NCI-H82 (cell line): ENCODE data around the gene EYA2.

Experiments
- DNase-seq: peaks from one replicate; lab custom pipeline; 2025; lab: John Stamatoyannopoulos, UW

Gene EYA2

DNA sequence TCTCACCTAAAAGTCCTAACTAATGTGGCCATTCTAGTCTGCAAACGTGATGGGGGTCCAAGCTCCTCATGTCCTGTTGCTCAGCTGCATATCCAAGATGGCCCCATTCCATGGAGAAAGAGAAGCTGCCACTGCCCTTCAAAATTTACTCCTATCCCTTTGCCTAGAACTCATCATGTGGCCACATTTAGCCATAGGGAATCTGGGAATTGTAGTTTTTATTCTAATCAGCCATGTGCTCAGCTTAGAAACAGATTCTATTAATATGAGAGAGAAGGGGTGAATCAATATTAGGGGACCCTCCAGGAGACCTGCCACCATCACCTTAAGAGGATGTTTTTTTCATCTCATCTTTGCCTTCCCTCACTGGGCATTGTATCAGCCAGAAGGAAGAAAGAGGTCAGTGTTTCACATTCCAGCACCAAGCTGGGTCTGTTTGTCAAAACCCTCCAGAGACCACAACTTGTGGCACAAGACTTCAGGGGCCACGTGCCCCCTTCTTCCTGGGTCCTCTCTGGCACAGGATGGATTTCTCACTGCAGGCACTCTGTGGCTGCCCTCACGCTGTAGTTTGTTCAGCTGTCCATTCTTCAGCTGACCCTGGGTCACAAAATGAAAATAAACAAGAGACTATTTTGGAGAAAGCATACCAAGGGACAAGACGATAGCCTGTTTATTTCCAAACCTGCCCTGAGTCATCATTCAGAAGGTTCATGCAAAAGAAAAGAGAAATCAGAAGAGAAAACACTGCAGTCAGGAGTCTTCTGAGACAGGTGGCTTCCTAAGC is 172.0 kb downstream of the EYA2 start:
- peak; percentile 14 for DNase-seq

GRCh38 chr20:47067776-47068175 is 173.1 kb downstream of the EYA2 start:
- no peak for DNase-seq

- no peak for DNase-seq
These were observed 175.5 kb downstream of the EYA2 start for GRCh38 chr20:47070176-47070575.

DNA sequence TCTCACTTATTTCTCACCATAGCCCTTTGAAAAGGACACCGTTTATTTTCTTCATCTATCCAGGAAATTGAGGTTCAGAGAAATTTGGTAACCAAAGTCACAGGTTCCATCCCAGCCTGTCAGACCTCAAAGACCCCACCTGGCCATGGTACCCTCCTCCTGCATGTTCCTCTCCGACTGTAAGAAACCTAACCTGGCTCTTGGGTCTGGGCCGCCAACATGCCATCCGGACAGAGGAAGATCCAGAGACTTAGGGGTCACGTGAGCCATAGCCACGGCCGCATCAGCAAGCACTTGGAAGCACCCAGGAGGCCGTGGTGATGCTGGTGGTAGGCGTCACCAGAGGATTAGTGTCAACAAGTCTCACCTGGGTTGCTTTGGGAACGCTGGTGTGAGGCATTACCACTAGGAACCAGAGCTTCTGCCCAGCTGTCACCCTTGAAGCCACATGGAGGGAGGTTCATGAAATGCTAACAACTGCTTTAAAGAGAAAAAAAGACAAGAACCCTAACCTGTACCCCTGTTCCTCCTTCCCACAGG is 177.1 kb downstream of the EYA2 start:
- no peak for DNase-seq

GRCh38 chr20:47073766-47074475 is 179.3 kb downstream of the EYA2 start:
- DNase-seq = no peak

DNA sequence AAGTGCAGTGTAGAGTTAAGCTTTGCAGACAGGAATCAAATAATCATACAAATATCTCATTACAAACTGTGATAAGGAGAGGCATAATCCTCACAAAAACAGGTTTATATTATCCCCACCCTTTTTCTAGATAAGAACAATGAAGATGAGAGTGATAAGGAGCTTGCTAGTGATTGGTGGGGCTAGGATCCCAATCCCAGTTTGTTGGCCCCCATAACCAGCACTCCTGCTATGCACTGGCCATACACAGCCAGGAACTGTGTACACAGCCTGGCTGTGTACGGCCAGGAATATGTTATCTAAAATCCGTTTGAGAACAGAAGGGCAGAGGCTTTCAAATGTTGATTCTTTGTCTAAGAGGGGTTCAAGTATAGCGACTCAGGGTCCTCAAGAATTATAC is 180.6 kb downstream of the EYA2 start:
- no peak for DNase-seq

DNA sequence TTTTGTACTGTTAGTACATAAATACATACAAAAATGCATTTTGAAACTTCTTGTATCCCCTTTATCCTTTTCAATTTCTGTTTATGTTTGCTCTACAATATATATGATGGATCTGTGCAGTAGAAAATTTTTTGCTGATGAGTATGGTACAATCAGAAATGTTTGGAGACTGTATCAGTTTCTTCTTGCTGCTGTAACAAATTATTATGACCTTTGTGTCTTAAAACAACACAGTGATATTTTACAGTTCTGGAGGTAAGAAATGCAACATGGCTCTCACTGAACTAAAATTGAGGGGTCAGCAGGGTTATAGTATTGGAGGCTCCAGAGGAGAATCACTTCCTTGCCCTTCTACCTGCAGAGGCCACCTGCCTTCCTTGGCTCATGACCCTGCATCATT is 184.4 kb downstream of the EYA2 start:
- no peak for DNase-seq

- no peak for DNase-seq
These were observed 185.7 kb downstream of the EYA2 start for GRCh38 chr20:47080365-47080764.

DNA sequence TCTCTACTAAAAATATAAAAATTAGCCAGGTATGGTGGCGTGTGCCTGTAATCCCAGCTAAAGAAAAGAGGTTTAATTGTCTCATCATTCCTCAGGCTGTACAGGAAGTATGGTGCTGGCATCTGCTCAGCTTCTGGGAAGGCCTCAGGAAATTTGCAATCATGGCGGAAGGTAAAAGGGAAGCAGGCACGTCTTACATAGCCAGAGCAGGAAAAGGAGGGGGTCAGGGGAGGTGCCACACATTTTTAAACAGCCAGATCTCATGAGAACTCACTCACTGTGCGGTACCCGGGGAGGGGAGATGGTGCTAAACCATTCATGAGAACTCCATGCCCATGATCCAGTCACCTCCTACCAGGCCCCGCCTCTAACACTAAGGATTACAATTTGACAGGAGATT is 191.7 kb downstream of the EYA2 start:
- peak; percentile 49 for DNase-seq

DNA sequence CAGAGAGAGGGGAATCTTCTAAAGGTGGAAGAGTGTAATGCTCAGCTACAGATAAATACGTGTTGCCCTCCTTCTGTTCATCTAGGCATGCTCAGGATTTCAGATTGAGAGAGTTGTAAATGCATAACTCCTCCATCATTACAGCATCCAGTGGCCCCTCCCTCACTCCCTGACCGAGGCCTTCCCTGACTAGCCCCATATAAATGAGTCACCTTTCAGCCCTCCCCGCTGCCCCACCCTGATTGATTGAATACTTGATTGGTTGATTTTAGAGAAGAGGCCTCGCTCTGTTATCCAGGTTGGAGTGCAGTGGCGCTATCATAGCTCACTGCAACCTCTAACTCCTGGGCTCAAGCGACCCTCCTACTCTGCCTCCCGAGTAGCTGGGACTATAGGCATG is 193.7 kb downstream of the EYA2 start:
- no peak for DNase-seq

DNA sequence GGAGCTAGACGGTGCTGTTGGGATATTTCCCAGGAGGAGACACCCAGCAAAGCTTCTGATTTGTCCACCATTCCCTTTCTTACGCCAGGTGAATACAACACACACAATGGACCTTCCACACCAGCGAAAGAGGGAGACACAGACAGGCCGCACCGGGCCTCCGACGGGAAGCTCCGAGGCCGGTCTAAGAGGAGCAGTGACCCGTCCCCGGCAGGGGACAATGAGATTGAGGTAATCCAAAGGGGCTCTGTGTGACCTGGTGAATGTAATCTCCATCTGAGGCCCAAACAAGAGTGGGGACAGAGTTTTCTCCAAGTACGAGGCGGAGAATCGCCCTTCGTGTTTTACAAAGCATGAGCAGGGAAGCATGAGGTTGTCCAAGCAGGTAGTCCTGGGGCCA is 194.5 kb downstream of the EYA2 start:
- no peak for DNase-seq

DNA sequence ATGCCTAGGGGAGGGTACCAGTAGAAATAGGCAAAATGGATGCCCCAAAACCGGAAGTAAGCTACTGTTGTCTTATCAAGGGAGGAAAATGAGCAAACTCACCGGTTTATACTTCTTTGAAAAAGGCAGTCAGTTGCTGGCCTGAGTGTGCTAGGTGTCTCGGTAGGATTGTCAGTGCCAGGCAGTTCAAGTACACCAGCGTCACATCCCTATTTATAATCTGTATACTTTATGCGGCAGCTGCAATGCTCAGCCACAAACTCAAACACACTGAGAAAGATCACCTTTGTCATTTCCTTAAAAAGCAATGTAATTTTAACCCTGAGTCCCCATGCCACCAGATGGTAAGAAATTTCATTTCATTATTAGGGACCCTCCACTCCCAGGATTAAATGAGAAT is 196.2 kb downstream of the EYA2 start:
- DNase-seq = no peak

DNA sequence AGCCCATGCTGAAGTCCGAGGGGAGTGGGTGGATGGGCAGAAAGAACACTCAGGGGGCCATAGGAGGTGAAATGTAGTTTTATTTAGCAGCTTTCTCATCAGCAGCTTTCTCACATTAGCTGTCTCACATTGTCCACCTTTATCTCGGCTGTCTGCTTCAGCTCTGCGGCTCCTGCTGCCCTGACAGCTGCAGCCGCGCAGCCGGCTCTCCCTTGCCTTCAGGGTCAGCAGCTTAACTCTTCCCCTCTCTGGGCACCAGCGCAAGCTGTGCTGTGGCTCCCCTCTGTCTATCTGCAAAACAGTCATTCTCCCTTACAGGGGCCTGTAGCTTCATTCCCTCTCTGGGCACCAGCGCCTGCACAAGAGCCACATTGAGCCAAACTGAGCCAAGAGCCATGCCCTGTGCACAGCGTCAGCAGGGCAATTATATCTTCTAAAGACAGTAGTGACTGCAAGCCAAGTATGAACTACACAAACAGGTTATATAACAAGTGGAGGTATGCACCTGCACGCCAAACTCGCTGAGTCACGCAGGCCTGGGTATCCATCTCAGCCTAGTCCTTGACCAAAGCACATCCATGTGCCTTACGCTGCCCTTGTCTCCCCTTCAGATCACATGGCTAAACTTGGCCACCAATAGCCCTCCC is 198.8 kb downstream of the EYA2 start:
- DNase-seq = no peak

DNA sequence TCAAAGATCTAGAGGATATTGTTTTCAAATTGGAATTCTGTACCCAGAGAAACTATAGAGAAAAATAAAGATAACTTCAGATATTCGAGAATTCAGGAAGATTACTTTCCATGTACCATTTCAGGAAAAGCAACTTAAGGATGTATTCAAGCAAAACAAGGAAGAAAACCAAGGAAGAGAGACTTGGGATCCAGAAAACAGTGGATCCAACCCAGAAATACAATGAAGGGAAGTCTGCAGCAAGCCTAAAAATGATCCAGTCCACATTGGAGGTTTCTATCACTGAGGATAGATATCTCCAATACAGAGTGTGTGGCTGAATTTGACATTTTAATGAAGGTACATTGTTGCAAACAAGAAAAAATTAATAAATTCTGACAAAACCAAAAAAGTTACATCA is 201.0 kb downstream of the EYA2 start:
- no peak for DNase-seq

- no peak for DNase-seq
These were observed 203.3 kb downstream of the EYA2 start for GRCh38 chr20:47097691-47098622.

DNA sequence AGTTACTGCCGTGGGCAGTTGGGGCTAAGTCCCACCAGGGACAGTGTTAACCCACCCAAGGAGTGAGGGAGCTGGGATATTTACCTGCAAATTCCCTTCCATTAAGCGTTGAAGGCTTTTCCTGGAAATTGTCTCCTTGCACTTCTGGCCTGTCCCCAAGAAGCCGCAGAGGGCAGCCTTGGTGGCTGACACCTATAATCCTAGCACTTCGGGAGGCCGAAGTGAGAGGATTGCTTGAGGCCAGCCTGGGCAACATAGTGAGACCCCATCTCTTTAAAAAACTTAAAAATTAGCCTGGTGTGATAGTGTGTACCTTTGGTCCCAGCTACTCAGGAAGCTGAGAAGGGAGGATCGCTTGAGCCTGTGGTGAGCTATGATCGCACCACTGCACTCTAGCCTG is 204.4 kb downstream of the EYA2 start:
- no peak for DNase-seq

DNA sequence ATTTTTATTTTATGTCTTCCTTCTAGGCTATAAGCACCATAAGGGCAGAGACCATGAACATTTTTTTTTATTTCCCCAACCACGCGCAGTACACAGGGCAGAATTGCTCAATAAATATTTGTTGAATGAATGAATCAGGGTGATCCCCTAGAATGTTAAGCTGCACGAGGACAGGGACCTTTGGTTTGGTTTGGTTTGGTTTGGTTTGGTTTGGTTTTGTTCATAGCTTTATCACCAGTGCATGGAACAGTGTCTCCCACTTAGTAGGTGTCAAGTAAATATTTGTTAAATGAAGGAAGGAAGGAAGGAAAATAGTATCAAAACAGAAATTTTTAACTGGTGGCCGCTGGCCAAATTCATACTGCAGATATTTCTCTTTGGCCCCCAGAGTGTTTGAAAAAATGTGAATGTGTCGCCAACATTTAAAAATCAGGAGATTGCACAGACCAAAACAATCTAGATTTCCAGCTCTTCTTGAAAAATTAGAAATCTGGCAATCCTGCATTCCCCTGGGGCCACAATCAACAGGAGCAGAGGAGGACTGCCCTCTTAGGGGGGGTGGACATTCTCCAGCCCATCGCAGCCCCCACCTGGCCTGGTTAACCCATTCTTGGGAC is 205.3 kb downstream of the EYA2 start:
- no peak for DNase-seq

DNA sequence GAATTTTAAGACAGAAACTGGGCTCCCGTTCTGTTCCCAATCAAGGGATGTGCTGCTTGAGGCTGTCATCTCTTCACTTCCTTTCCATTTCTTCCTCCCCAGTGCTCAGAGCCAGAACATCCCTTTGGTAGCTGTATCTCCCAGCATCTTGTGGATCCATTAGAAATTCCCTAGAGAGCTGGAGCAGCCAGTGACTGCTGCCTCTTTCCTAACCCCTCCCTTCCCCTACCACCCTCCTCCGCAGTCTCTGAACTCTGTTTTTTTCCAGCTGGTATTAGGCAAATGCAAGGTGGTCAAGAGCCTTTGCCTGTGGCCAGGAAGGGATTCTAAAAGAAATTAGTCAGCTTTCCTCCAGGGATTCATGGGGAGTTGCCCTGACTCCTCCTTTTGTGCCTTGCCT is 208.0 kb downstream of the EYA2 start:
- no peak for DNase-seq

- no peak for DNase-seq
These were observed 212.1 kb downstream of the EYA2 start for GRCh38 chr20:47106786-47107185.

- no peak for DNase-seq
These were observed 214.4 kb downstream of the EYA2 start for GRCh38 chr20:47108994-47109393.

DNA sequence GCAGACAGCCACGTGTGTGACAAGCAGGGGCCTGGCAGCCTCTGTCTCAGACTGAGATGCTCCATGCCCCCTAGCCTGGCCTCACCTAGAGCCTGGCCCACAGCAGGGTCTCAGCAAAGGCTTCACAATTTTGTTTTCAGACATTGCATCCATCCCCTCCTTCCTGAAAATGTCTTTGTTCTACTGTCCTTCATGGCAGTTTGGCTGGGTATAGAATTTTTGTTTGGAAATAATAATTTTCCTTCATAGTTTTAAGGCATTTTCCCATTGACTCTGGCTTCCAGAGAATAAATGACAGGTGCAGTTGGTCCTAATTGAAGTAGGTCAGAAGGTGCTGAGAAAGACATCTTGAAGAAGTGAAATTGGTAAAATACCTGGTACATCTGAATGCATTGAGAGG is 216.2 kb downstream of the EYA2 start:
- DNase-seq = no peak
